Measurements from ENCODE around the gene ABCC8.

Gene ABCC8

DNA sequence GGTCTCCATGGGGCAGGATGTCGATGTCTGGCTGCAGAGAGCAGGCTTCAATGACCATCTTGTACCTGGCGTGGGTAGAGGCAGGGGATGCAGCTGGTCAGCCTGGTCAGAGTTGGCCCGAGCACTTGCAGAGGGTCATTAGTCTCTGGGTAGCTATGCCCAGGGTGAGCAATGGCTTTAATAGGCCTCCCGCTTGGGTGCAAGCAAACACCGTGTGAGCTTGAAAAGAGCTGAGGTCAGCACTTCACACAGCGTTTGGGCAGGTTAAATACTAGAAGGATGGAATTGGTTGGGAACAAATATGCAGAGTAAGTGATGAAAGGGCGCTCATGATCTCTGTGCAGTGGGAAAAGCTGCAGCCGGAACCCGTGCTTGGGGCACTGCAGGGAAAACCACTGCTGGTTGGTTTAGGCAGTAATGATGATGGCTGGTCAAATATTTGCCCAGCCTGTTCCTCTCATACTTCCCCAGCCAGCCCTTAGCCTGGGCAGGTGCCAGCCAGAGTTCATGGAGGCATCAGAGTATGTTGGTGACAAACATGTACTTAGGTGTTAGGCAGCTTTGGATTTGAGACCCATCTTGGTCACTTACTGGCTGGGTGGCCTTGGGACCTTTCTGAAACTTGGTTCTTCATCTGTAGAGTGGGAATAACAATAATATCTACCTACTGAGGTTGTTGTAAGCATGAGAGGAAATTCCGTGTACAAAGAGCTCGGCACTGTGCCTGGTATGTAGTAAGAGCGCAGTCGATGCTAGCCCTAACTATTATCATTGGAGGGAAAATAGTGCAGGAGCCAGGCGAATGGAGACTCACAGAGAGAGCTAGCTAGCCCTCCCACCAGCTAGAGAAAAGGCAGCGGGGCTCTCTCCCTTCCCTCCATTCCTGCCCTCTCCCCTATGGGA is 63.0 kb downstream of the ABCC8 start (continued):
- TF ChIP-seq, protein P1, sequence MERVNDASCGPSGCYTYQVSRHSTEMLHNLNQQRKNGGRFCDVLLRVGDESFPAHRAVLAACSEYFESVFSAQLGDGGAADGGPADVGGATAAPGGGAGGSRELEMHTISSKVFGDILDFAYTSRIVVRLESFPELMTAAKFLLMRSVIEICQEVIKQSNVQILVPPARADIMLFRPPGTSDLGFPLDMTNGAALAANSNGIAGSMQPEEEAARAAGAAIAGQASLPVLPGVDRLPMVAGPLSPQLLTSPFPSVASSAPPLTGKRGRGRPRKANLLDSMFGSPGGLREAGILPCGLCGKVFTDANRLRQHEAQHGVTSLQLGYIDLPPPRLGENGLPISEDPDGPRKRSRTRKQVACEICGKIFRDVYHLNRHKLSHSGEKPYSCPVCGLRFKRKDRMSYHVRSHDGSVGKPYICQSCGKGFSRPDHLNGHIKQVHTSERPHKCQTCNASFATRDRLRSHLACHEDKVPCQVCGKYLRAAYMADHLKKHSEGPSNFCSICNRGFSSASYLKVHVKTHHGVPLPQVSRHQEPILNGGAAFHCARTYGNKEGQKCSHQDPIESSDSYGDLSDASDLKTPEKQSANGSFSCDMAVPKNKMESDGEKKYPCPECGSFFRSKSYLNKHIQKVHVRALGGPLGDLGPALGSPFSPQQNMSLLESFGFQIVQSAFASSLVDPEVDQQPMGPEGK (CRISPR knock-in tag; IDR thresholded peaks at IDR 0.05; ENCODE audit: borderline replicate concordance) = no peak
- TF ChIP-seq SNAI2 (CRISPR knock-in tag; IDR thresholded peaks at IDR 0.05) (no peak), ZFP3 (CRISPR knock-in tag; IDR thresholded peaks at IDR 0.05) (no peak), CSDC2 (CRISPR knock-in tag; IDR thresholded peaks at IDR 0.05) (no peak), OSR1 (CRISPR knock-in tag; IDR thresholded peaks at IDR 0.05) (no peak), BACH2 (CRISPR knock-in tag; IDR thresholded peaks at IDR 0.05; ENCODE audit: borderline replicate concordance) (no peak)

DNA sequence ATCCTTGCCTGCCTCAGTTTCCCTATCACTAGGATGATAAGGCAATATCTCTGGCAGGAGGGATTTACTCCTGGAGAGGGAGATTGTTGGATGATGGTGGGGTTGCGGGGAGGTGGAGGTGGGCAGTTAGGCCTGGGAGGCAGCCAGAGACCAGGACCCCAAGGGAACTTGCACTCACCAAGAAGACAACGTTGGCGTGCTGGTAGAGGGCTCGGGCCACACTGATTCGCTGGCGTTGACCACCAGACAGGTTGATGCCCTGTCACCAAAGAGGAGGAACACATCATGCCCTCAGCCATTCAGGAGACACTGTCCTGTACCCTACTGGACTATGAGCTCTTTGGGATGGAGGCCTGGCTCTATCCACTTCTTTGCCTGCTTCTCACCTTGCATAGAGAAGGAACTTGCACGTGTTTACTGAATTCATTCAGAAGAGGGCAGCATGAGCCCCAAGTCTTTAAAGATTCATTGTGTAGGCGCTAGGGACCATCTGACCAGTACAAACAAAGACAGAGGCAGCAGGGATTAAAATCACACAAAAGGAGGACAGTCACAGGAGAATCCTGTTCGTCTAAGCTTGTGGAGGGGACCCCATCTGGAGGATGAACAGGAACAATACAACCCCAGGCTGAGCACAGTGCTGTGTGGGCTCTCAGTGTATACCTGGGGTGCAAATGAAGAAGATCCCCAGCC is 64.0 kb downstream of the ABCC8 start:
- TF ChIP-seq ARNTL (CRISPR knock-in tag; IDR thresholded peaks at IDR 0.05; ENCODE audit: borderline replicate concordance, low read depth) = no peak
- TF ChIP-seq OSR1 (CRISPR knock-in tag; IDR thresholded peaks at IDR 0.05) = no peak
- TF ChIP-seq CSDC2 (CRISPR knock-in tag; IDR thresholded peaks at IDR 0.05) = no peak
- no peak for TF ChIP-seq ZNF8 (CRISPR knock-in tag; IDR thresholded peaks at IDR 0.05)
- TF ChIP-seq TCF4 (CRISPR knock-in tag; IDR thresholded peaks at IDR 0.05; ENCODE audit: borderline replicate concordance) = no peak
- no peak for TF ChIP-seq ZFP30 (CRISPR knock-in tag; IDR thresholded peaks at IDR 0.05)
- TF ChIP-seq, protein P2, sequence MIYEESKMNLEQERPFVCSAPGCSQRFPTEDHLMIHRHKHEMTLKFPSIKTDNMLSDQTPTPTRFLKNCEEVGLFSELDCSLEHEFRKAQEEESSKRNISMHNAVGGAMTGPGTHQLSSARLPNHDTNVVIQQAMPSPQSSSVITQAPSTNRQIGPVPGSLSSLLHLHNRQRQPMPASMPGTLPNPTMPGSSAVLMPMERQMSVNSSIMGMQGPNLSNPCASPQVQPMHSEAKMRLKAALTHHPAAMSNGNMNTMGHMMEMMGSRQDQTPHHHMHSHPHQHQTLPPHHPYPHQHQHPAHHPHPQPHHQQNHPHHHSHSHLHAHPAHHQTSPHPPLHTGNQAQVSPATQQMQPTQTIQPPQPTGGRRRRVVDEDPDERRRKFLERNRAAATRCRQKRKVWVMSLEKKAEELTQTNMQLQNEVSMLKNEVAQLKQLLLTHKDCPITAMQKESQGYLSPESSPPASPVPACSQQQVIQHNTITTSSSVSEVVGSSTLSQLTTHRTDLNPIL (CRISPR knock-in tag; IDR thresholded peaks at IDR 0.05; ENCODE audit: low read depth) = no peak
- TF ChIP-seq SNAI2 (CRISPR knock-in tag; IDR thresholded peaks at IDR 0.05) = no peak
- TF ChIP-seq, protein P3, sequence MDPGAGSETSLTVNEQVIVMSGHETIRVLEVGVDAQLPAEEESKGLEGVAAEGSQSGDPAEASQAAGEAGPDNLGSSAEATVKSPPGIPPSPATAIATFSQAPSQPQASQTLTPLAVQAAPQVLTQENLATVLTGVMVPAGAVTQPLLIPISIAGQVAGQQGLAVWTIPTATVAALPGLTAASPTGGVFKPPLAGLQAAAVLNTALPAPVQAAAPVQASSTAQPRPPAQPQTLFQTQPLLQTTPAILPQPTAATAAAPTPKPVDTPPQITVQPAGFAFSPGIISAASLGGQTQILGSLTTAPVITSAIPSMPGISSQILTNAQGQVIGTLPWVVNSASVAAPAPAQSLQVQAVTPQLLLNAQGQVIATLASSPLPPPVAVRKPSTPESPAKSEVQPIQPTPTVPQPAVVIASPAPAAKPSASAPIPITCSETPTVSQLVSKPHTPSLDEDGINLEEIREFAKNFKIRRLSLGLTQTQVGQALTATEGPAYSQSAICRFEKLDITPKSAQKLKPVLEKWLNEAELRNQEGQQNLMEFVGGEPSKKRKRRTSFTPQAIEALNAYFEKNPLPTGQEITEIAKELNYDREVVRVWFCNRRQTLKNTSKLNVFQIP (CRISPR knock-in tag; IDR thresholded peaks at IDR 0.05; ENCODE audit: borderline replicate concordance, low read depth) = no peak
- TF ChIP-seq, protein P1 (CRISPR knock-in tag; IDR thresholded peaks at IDR 0.05; ENCODE audit: borderline replicate concordance) = no peak
- no peak for TF ChIP-seq BACH2 (CRISPR knock-in tag; IDR thresholded peaks at IDR 0.05; ENCODE audit: borderline replicate concordance)
- no peak for TF ChIP-seq ISL1 (CRISPR knock-in tag; IDR thresholded peaks at IDR 0.05)
- no peak for TF ChIP-seq TOX (CRISPR knock-in tag; IDR thresholded peaks at IDR 0.05; ENCODE audit: borderline replicate concordance)
- TF ChIP-seq, protein P4, sequence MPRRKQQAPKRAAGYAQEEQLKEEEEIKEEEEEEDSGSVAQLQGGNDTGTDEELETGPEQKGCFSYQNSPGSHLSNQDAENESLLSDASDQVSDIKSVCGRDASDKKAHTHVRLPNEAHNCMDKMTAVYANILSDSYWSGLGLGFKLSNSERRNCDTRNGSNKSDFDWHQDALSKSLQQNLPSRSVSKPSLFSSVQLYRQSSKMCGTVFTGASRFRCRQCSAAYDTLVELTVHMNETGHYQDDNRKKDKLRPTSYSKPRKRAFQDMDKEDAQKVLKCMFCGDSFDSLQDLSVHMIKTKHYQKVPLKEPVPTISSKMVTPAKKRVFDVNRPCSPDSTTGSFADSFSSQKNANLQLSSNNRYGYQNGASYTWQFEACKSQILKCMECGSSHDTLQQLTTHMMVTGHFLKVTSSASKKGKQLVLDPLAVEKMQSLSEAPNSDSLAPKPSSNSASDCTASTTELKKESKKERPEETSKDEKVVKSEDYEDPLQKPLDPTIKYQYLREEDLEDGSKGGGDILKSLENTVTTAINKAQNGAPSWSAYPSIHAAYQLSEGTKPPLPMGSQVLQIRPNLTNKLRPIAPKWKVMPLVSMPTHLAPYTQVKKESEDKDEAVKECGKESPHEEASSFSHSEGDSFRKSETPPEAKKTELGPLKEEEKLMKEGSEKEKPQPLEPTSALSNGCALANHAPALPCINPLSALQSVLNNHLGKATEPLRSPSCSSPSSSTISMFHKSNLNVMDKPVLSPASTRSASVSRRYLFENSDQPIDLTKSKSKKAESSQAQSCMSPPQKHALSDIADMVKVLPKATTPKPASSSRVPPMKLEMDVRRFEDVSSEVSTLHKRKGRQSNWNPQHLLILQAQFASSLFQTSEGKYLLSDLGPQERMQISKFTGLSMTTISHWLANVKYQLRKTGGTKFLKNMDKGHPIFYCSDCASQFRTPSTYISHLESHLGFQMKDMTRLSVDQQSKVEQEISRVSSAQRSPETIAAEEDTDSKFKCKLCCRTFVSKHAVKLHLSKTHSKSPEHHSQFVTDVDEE (CRISPR knock-in tag; IDR thresholded peaks at IDR 0.05) = no peak
- no peak for TF ChIP-seq ZC3H10 (CRISPR knock-in tag; IDR thresholded peaks at IDR 0.05)
- TF ChIP-seq PPARA (CRISPR knock-in tag; IDR thresholded peaks at IDR 0.05; ENCODE audit: borderline replicate concordance) = no peak
- no peak for TF ChIP-seq GLIS3 (CRISPR knock-in tag; IDR thresholded peaks at IDR 0.05)
- ATAC-seq = no peak; the same call in 2 of the 3 replicates

All from SK-N-SH treated with all-trans-retinoic acid at 6 μM for 48 hours (cell line).